Neural cell (in vitro differentiated cells): Measurements from ENCODE around the gene USP34.

ENCODE experiments used
- EZH2 ChIP-seq: fragments of 200-600, 300-800 bp; shearing (Covaris generic), sonication (generic); IDR thresholded peaks from 2 replicates; pipeline ENCODE4 v1.6.1; 2014; ENCODE audit warnings: antibody characterized with exemption, low read length, borderline replicate concordance, mild to moderate bottlenecking; ENCODE audit not compliant: insufficient read depth, poor library complexity, severe bottlenecking
- POLR2AphosphoS5 ChIP-seq: IDR thresholded peaks from 2 replicates; pipeline ENCODE4 v1.6.1; 2012
- TF ChIP-seq, protein P1 (sequence below): fragments of 450-650 bp; IDR thresholded peaks from 2 replicates; pipeline ENCODE4 v1.5.1; 2014; ENCODE audit warnings: antibody characterized with exemption, mild to moderate bottlenecking, moderate library complexity; ENCODE audit not compliant: poor library complexity, severe bottlenecking

DNA sequence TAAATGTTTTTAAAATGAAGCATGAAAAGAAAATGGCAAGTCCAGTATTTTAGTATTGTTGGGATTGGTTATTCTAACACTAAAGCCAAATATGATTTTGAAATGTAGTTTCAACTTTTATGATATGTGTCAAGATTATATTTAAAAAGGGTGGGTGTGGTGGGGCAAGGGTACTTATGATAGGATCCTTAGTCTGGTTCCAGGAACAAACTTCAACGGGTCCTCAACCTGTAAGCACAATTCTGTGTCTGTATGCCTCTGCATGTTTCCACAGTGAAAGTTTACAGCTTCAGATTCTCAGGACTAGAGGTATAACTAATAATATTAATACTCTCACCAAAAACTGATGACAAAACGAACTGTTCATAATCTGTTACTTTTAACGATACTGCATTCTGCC is 5.8 kb downstream of the USP34 start:
- TF ChIP-seq EZH2 (no peak), POLR2AphosphoS5 (no peak)
- TF ChIP-seq, protein P1, sequence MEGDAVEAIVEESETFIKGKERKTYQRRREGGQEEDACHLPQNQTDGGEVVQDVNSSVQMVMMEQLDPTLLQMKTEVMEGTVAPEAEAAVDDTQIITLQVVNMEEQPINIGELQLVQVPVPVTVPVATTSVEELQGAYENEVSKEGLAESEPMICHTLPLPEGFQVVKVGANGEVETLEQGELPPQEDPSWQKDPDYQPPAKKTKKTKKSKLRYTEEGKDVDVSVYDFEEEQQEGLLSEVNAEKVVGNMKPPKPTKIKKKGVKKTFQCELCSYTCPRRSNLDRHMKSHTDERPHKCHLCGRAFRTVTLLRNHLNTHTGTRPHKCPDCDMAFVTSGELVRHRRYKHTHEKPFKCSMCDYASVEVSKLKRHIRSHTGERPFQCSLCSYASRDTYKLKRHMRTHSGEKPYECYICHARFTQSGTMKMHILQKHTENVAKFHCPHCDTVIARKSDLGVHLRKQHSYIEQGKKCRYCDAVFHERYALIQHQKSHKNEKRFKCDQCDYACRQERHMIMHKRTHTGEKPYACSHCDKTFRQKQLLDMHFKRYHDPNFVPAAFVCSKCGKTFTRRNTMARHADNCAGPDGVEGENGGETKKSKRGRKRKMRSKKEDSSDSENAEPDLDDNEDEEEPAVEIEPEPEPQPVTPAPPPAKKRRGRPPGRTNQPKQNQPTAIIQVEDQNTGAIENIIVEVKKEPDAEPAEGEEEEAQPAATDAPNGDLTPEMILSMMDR = no peak
